Esophagus mucosa (tissue), 1 donor: ENCODE measurements around the gene MYOF. TPM values are rescaled to one million over a fixed set of nuclear protein-coding genes. Genes with fewer than 3 reads are reported as not detected.

ENCODE experiments used
- ATAC-seq: fragments of 200-7000 bp; cut with Tn5 transposase; one replicate; pipeline ENCODE4 v1.9.1; 2020
- total RNA-seq: library from RNA; stranded (reverse); gene quantifications from one replicate; pipeline ENCODE4 v1.2.4, GENCODE V29; 2023
- donor health status: DM: yes; HTN: yes; CAD: no.

Gene MYOF
- total RNA-seq, result 134 TPM

DNA sequence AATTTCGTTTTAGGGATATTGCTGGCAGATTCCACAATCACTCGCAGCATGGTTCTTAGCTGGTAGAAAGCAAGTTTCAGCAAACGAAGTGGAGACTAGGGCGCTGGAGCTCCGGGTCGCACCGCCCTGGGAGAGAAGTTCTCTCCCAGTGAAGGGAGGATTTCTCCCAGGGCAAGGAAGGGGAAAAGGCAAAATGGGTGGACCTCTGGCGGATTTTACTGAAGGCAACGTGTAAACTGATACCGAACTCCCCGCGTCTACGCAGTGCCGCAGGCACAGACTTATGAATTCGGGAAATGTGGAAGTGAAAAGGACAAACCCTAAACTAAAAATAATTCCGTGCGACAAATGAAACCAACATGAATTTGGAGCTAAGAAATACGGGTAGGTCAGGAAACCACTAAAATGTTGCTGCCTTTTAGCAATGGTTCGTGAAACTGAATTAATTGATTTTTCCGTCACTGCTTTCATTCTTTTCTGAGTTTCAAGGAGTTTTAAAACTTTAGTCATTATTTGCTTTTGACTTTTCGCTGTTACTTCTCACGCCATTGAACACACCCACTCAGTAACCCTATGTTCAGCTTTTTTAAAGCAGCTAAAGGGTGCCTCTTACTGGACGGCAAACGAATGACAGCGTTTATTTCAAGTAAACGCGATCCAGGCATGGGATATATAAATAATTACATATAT, at the start of gene MYOF:
TSS of gene MYOF (minus strand) at position 190 of the 690 bp plus-strand sequence. CDS start at position 50, 140 bp downstream.
- peak; percentile 88 for ATAC-seq

DNA sequence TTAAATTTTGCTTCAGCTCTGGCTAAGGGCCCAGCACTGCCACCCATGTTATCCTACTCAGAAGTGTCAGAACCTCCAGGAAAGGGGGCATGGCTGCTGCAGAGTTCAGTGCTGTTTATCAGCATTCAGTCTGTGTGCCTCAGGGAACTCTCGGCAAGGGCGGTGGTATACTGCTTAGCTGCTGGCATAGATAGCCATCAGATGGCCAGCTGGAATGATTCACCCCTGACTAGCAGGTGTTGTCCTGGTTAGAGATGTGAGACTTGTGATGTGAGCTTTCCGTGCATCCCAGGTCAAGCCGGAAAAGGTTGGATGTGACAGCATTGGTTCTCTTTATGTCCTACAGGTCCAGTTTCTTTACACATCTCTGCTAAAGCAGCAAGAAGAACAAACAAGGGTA, 36.4 kb upstream of the MYOF start:
- ATAC-seq, result no peak

DNA sequence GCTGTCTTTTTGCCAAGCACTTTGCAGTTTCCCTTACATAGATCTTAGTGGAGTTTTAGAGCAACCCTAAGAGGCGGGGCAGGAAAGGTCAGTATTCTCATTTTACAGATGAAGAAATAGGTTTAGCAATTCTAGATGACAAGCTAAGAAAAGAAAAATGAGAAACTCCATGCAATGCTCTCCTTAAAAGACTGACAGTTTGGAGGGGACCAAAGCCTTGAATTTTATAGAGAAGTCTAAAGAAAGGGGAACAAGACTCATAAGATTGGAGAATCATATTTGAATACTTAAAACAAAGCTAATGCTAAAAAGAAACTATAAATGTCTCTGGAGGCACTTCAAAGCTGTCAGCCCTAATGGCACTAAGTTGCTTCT, 33.9 kb upstream of the MYOF start:
- no peak for ATAC-seq

GRCh38 chr10:93515071-93516005, 33.2 kb upstream of the MYOF start:
- no peak for ATAC-seq

GRCh38 chr10:93514521-93514920, 32.4 kb upstream of the MYOF start:
- no peak for ATAC-seq

DNA sequence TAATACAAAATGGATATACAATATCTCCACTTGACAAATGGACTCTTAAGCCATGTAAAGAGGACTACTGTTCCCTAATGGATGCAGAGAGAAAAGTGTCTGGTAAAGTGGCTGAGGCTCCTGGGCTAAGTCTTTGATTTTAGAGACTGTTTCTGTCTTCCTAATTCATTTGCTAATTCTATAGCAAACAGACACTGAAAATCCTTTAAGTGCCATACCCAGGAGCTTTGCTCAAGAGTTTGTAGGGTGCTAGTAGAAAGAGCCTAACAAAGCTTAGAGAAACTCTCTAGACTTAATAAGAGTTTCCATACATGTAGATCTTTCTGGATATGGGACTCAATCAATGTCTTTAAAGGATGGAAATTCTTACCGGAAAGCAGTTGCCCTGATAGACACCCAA, 31.0 kb upstream of the MYOF start:
- no peak for ATAC-seq

DNA sequence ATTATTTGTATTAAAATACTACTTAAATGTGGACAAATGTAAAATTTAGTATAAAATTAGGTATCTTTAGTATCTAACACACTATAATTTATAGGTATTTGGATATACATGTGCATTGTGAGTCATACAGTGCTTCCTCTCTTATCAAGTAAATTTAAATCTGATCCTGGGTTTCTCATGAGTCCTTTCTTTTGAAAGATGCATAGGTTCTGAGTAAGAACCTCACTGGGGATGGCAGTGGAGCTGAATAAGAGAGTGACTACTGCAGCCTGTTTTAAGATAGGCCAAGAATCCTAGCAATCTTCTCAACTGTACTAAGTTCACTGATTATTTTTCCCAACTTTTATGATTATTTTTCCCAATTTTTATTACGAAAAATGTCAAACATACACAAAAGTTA, 30.4 kb upstream of the MYOF start:
- no peak for ATAC-seq

- ATAC-seq, result no peak
Measured at GRCh38 chr10:93509816-93510215, 27.7 kb upstream of the MYOF start.

- ATAC-seq, result no peak
Measured at GRCh38 chr10:93505075-93505474, 22.9 kb upstream of the MYOF start.

DNA sequence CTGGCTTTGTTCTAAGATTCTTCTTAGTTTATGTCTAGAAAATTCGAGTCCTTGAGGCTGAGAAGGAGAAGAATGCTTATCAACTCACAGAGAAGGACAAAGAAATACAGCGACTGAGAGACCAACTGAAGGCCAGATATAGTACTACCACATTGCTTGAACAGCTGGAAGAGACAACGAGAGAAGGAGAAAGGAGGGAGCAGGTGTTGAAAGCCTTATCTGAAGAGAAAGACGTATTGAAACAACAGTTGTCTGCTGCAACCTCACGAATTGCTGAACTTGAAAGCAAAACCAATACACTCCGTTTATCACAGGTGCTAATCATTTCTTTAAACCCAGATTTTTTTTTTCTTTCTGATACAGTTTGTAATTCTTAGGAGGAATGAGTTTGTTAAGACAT, 20.9 kb upstream of the MYOF start:
- ATAC-seq, result no peak

- ATAC-seq, result no peak
Measured at GRCh38 chr10:93501650-93502049, 19.5 kb upstream of the MYOF start.

- ATAC-seq, result no peak
Measured at GRCh38 chr10:93498166-93498565, 16.0 kb upstream of the MYOF start.

GRCh38 chr10:93496322-93497041, 14.3 kb upstream of the MYOF start, which contains the start of gene CEP55:
TSS of gene CEP55 (plus strand) at chr10:93496612. CDS start at chr10:93500052, 3,440 bp downstream.
- peak; percentile 100 for ATAC-seq

- peak; percentile 48 for ATAC-seq
Measured at GRCh38 chr10:93495654-93496321, 13.7 kb upstream of the MYOF start.

DNA sequence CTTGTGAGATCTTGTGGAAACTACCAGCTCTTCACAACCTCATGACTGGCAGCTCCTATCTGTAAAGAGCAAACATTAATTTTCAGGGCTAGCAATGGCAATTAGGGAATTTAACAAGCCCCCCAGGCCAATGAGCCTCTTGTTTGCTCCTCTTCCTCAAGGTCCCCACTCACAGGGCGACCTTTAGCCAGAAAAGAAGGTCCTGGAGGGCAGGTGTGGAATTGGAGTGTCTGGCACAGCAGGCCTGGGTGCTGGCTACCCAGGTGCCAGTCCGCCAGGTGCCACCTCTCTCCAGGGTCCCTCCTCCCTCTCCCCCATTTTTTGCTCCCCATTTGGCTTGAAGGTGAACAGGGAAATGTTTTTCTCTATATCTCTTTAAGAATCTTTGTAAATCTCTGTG, 12.4 kb upstream of the MYOF start:
- no peak for ATAC-seq

DNA sequence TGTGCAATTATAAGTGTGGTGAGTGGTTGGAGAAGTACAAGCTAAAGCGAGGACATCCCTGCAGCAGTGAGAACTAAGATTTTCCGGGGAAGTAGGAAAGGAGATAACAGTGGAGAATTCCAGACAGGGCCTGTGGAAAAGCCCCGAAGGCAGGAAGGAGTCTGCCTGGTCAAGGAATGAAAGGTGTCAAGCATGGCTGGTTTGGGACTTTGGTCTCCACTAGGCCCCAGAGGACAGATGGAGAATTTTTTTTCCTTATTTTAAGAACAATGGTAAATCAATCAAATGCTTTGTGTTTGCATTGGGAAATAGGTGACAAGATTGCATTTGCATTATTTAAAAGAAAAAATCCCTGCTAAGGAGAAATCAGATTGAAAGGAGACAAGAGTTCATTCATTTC, 11.0 kb upstream of the MYOF start:
- ATAC-seq, result no peak

DNA sequence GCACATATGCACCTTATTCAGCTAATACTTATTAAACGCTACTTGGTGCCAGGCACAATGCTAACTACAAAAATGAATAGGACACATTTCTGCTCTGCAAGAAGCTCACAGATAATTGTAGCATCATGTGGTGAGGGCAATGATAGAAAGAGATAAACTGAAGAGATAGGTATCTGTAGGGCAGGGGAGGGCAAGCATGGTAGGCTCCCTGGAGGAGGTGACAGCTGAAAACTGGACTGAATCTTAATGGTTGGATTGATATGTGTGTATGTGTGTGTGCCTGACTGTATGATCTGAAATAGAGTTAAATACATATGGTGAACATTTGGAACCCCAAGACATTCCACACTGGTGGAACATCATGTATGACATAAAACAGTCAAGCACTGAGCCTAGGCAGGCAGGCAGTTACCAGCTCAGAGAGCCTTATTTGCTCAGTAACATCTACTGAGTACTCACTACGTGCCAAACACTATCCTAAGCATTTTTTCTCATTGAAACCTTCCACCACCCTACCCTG, 9.5 kb upstream of the MYOF start:
- ATAC-seq, result no peak

DNA sequence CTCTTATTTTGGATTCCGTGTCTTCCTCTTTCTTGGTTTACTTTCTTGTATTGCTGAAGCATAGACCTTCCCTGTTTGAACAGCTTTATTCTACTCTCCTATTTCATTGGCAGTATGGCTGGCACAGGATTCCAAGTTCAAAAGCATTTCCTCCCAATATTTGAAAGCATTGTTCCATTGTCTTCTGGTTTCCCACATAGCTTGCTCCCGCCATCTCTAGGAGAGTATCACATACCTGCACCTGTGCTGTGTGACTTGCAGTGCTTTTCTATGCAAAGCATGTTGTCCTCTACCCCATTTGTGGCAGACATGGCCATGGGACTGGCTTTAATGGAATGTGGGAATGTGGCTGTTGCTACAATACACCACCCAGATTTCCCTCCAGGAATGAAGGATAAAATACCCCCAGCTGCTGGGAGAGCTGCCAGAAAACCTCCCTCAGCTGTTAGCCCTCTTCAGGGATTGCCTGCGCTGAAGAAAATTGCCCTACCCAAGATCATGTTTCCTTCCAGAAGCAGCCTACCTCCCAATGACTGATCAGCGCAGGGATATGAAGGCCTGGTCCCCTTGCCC, 6.9 kb upstream of the MYOF start:
- no peak for ATAC-seq

DNA sequence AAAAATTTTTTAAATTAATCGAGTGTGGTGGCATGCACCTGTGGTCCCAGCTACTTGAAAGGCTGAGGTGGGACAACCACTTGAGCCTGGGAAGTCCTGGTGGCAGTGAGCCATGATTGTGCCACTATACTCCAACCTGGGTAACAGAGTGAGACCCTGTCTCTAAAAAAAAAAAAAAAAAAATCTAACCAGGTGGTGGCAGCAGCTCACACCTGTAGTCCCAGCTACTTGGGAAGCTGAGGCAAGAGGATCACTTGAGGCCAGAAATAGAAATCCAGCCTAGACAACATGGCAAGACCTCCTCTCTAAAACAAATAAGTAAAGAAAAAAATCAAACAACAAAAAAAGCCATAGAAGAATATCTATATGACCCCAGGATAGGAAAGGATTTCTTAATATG, 3.6 kb upstream of the MYOF start:
- ATAC-seq, result no peak

- peak; percentile 12 for ATAC-seq
Measured at GRCh38 chr10:93481637-93482144, 443 bp downstream of the MYOF start.

GRCh38 chr10:93478873-93479272, 3.3 kb downstream of the MYOF start:
- no peak for ATAC-seq

- no peak for ATAC-seq
Measured at GRCh38 chr10:93476756-93477155, 5.4 kb downstream of the MYOF start.
